NCI-H1417 (cell line): Measurements from ENCODE around the gene SWAP70.
"Not testable (repeated sequence)": the region's sequence is repeated elsewhere in the genome, so short reads cannot be mapped to it uniquely, and the experiment has no call there.

Source experiments
- DNase-seq, 3 experiments: peaks; one replicate each; lab custom pipeline; 2025; lab: John Stamatoyannopoulos, UW

Gene SWAP70

GRCh38 chr11:9692691-9693090, 28.8 kb downstream of the SWAP70 start:
- DNase-seq: no peak

GRCh38 chr11:9693801-9694553, 30.1 kb downstream of the SWAP70 start:
- no peak for DNase-seq

GRCh38 chr11:9695228-9695627, 31.4 kb downstream of the SWAP70 start:
- DNase-seq: not testable (repeated sequence)

- no peak for DNase-seq
These were observed 33.9 kb downstream of the SWAP70 start for GRCh38 chr11:9697766-9698165.

- no peak for DNase-seq
These were observed 36.4 kb downstream of the SWAP70 start for GRCh38 chr11:9700105-9700801.

- DNase-seq: peak in 1 of 3 experiments; percentile 18
These were observed 37.9 kb downstream of the SWAP70 start for GRCh38 chr11:9701799-9702198.

- DNase-seq: no peak
These were observed 39.4 kb downstream of the SWAP70 start for GRCh38 chr11:9703280-9703679.

- DNase-seq: no peak
These were observed 40.2 kb downstream of the SWAP70 start for GRCh38 chr11:9704037-9704436.

- no peak for DNase-seq
These were observed 40.7 kb downstream of the SWAP70 start for GRCh38 chr11:9704620-9705019.

- not testable (repeated sequence) for DNase-seq
These were observed 41.5 kb downstream of the SWAP70 start for GRCh38 chr11:9705361-9705760.

GRCh38 chr11:9708544-9708943, 44.7 kb downstream of the SWAP70 start:
- DNase-seq: no peak

GRCh38 chr11:9710223-9710622, 46.3 kb downstream of the SWAP70 start:
- DNase-seq: no peak

- no peak for DNase-seq
These were observed 47.0 kb downstream of the SWAP70 start for GRCh38 chr11:9710852-9711251.

- DNase-seq: no peak
These were observed 47.8 kb downstream of the SWAP70 start for GRCh38 chr11:9711454-9712307.

GRCh38 chr11:9714272-9714940, 50.5 kb downstream of the SWAP70 start:
- DNase-seq: no peak

GRCh38 chr11:9716275-9717039, 52.6 kb downstream of the SWAP70 start:
- no peak for DNase-seq

- no peak for DNase-seq
These were observed 53.1 kb downstream of the SWAP70 start for GRCh38 chr11:9717040-9717357.

GRCh38 chr11:9717719-9718118, 53.8 kb downstream of the SWAP70 start:
- DNase-seq: peak in 2 of 3 experiments; percentile 51 to 72

GRCh38 chr11:9718147-9718546, 54.3 kb downstream of the SWAP70 start:
- DNase-seq: peak in 2 of 3 experiments; percentile 51 to 72

GRCh38 chr11:9719566-9720289, 55.9 kb downstream of the SWAP70 start:
- peak in 1 of 3 experiments; percentile 68 for DNase-seq

- DNase-seq: peak in 1 of 3 experiments; percentile 30
These were observed 56.4 kb downstream of the SWAP70 start for GRCh38 chr11:9720290-9720630.
